ENCODE measurements around the gene DACT1.
A peak's percentile ranks its signal among the peaks of the same experiment; 100 is the strongest.

DACT1 gene

DNA sequence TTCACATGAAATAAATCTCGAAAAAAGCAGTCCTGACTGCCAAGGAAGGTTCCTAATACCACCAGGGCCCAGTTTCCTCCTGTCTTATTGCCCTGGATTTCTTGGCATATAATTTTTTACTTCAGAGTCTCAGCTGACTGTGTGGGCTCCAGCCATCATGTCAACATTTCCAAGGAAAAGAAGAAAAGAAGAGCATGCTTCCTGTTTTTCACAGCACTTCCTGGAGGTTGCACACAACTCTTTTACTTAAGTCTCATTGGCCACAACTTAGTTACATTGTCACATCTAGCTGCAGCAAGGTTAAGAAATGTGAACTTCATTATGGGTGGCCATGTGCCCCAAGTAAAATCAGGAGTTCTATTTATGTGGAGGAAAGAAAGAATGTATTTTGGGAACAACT lies 24.3 kb downstream of the DACT1 start:
- DNase-seq (ENCODE audit: low spot score), result no peak
- H3K27ac ChIP-seq, result no peak overlapping the region
- TF ChIP-seq, protein P1, sequence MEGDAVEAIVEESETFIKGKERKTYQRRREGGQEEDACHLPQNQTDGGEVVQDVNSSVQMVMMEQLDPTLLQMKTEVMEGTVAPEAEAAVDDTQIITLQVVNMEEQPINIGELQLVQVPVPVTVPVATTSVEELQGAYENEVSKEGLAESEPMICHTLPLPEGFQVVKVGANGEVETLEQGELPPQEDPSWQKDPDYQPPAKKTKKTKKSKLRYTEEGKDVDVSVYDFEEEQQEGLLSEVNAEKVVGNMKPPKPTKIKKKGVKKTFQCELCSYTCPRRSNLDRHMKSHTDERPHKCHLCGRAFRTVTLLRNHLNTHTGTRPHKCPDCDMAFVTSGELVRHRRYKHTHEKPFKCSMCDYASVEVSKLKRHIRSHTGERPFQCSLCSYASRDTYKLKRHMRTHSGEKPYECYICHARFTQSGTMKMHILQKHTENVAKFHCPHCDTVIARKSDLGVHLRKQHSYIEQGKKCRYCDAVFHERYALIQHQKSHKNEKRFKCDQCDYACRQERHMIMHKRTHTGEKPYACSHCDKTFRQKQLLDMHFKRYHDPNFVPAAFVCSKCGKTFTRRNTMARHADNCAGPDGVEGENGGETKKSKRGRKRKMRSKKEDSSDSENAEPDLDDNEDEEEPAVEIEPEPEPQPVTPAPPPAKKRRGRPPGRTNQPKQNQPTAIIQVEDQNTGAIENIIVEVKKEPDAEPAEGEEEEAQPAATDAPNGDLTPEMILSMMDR (conservative IDR thresholded peaks at IDR 0.05; ENCODE audit: low read depth), result no peak
- ChIA-PET CTCF (interaction anchor here (0.6 kb wide), 1 partner anchor 197 kb away, joined by 4 read pairs; no protein-coding TSS in a partner anchor), POLR2A (ENCODE audit: low non-redundant PET) (no interaction called here)

DNA sequence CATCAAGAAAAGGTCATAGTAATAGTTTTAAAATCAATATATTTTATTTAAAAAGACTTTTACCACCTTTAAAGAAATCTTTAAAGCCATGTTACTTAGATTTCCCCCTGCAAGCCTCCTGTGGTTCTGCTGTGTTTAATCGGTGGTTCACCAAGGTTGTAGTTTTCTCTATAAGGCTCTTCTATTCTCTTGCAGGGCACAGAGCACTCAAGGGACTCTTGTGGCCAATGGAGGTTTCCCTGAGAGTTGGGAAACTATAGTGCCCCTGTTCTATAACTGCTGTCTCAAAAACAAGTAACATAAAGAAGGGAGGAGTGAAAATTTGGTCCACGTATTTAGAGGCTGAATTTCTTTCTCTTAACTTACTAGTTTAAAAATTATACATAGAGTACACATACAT lies 25.0 kb downstream of the DACT1 start:
- ChIA-PET CTCF (no interaction called here), POLR2A (ENCODE audit: low non-redundant PET) (no interaction called here)
- TF ChIP-seq, protein P1 (conservative IDR thresholded peaks at IDR 0.05; ENCODE audit: low read depth), result no peak
- no peak overlapping the region for H3K27ac ChIP-seq
- no peak for DNase-seq (ENCODE audit: low spot score)

DNA sequence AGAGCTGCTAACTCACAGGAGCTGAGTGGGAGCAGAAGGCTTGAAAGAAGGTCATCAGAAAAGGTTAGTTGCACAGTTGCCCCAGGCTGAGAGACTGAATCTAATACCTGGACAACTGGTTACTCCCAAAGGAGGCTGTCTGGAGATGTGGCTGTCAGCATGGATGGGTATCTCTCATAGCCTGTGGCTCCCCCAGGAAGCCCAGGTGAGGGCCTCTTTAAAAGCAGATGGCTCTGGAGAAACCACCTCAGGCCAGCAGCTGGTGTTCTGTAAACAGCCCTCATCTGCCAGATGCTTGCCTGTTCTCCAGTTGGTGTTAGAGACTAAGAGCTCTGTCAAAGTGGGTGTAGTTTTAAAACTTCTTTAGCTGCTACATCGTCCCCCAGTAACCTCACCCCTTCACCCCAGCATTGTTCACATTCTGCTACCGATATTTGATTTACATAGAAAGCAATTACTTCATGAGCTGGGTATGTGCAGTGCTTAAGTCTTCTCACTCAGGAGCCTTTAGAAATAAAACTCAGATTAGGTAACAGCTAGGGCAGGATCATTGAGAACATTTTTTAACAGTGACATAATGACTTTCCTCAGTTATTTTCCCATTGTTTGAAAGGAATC lies 25.8 kb downstream of the DACT1 start:
- no peak overlapping the region for H3K27ac ChIP-seq
- ChIA-PET POLR2A (ENCODE audit: low non-redundant PET) (no interaction called here), CTCF (interaction anchor here (0.6 to 0.7 kb wide), 2 partner anchors 187 to 342 kb away, joined by 3 read pairs; no protein-coding TSS in a partner anchor)
- peak; percentile 19 for DNase-seq (ENCODE audit: low spot score)
- TF ChIP-seq, protein P1 (conservative IDR thresholded peaks at IDR 0.05; ENCODE audit: low read depth), result no peak

DNA sequence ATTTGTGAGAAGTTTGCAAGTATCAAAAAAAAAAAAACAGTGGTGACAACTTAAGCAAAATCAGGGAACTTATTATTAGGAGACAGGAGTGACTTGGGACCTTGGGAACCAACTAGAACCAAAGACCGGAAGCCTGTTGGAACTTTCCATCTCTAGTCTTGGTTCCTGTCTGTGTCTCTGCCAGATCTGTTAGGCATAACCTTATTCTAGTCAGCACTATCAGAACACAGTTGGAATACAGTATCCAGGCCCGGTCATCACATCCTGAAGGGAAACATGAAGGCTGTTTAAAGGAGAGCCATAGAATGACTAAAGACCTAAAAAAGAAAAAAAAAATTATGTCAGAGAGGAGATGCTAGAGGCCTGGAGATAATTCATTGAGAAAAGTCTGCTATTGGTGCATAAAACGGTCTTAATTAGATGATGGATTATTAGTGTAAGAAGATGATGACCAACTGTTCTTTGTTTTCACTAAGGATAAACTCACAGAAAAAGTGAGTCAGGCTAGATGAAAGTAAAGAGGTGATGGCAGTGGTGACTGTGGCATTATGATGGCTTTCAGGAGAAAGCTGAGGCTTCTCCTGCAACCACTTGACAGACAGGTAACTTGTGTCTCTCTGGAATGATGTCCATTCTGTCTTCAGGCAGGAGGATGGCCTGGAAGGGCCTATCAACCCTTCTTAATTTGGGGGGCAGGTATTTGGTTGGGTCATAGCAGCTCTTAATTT lies 28.2 kb downstream of the DACT1 start:
- TF ChIP-seq, protein P1 (conservative IDR thresholded peaks at IDR 0.05; ENCODE audit: low read depth), result no peak
- ChIA-PET POLR2A (ENCODE audit: low non-redundant PET) (no interaction called here), CTCF (interaction anchor here (0.6 kb wide), 1 partner anchor 274 kb away, joined by 3 read pairs; no protein-coding TSS in a partner anchor)
- no peak overlapping the region for H3K27ac ChIP-seq
- DNase-seq (ENCODE audit: low spot score), result no peak

DNA sequence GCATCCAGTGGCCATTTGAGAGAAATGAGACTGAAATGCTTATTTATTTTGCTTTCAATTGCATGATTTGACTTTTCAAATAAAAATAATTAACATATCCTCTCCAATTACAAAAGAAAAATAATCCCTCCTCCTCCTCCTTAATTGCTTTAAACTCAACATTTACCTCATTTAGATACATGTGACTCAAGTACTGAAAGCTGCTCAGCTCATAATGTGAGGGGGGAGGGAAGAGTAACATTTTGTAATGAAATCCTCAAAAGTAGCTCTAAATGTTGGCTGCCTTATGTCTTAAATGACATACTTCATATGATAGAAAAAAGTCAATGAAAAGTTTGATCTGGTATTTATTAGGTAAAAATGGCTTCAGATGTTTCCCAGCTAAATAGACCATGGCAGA lies 29.0 kb downstream of the DACT1 start:
- CTCF ChIA-PET, result interaction anchor here (0.6 to 0.7 kb wide), 2 partner anchors 11 to 273 kb away, joined by 3 to 4 read pairs; no protein-coding TSS in a partner anchor
- H3K27ac ChIP-seq, result no peak overlapping the region
- no peak for DNase-seq (ENCODE audit: low spot score)
- TF ChIP-seq, protein P1 (conservative IDR thresholded peaks at IDR 0.05; ENCODE audit: low read depth), result no peak
- POLR2A ChIA-PET (ENCODE audit: low non-redundant PET), result no interaction called here

DNA sequence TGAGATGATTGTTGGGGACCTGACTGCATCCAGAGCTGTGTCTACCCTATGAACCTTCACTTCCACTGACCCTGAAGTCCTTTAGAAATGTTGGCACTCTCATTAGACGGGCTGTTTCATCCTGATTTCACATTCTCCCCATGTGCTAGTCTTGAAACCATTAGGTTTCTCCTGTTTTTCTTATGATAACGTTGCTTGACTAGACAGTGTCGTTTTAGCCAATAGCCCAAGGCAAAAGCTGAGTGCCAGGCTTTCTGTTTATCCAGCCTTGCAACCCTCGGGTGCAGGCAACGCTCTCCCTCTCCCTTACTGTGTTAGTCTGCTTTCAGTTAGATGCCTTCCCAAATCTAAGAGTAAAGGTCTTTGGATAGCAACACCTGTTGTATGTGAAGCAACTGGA lies 30.1 kb downstream of the DACT1 start:
- TF ChIP-seq, protein P1 (conservative IDR thresholded peaks at IDR 0.05; ENCODE audit: low read depth), result no peak
- no peak for DNase-seq (ENCODE audit: low spot score)
- H3K27ac ChIP-seq, result no peak overlapping the region
- ChIA-PET CTCF (no interaction called here), POLR2A (ENCODE audit: low non-redundant PET) (no interaction called here)

Measured in RWPE1 (cell line).